B cell (primary cell): ENCODE measurements around the gene FGFR3. TPM values are rescaled to one million over a fixed set of nuclear protein-coding genes. Genes with fewer than 3 reads are reported as not detected.

Experiments used
- ATAC-seq: fragments of 200-7000 bp; cut with Tn5 transposase; one replicate; pipeline ENCODE4 v1.10.0; 2021; ENCODE audit warnings: low read depth, mild to moderate bottlenecking, moderate number of reproducible peaks, moderate library complexity
- CTCF ChIA-PET: fragments of 350-600 bp; sonication (Branson Sonifier 250); formaldehyde crosslinking; loops from one replicate; lab custom pipeline; 2021; ENCODE audit warnings: antibody characterized with exemption, inconsistent platforms; lab: Charles Lee
- POLR2A ChIA-PET: fragments of 350-600 bp; sonication (Branson Sonifier 250); formaldehyde crosslinking; loops from one replicate; lab custom pipeline; 2021; ENCODE audit warnings: antibody characterized with exemption; lab: Charles Lee
- DNase-seq: peaks from one replicate; pipeline ENCODE4 v3.0.0; 2013
- H2AFZ ChIP-seq: 2 replicates; pipeline ENCODE4 v1.6.1; 2012; ENCODE audit warnings: mild to moderate bottlenecking, low read depth, low read length; ENCODE audit not compliant: insufficient read depth, poor library complexity, severe bottlenecking
- H3K27ac ChIP-seq, 2 donors: 1 replicate in 1 of 2; 2 replicates in 1 of 2; pipeline ENCODE4 v1.5.1; 2012 to 2013; ENCODE audit warnings: low read length in 2 of 2, mild to moderate bottlenecking in 2 of 2, moderate library complexity in 1 of 2
- H3K27me3 ChIP-seq, 4 experiments: fragments of 200-600 bp in 1 of 4; sonication (generic) in 1 of 4; replicated peaks in 1 of 4; 1 replicate in 2 of 4; 2 replicates in 2 of 4; pipeline versions ENCODE4 v1.6.1 to v1.7.0; 2013 to 2016; ENCODE audit warnings: low read length in 3 of 4, mild to moderate bottlenecking in 2 of 4, mixed read lengths in 1 of 4, moderate library complexity in 1 of 4; ENCODE audit not compliant: insufficient read depth in 4 of 4, control insufficient read depth in 3 of 4; ENCODE audit errors: control extremely low read depth in 1 of 4
- H3K36me3 ChIP-seq, 2 experiments: replicated peaks in 1 of 2; 1 replicate in 1 of 2; 2 replicates in 1 of 2; pipeline versions ENCODE4 v1.6.1 to v1.7.1; 2013; ENCODE audit warnings: low read length in 1 of 2; ENCODE audit not compliant: insufficient read depth in 2 of 2, control insufficient read depth in 1 of 2; ENCODE audit errors: control extremely low read depth in 1 of 2, extremely low read depth in 1 of 2
- H3K4me1 ChIP-seq, 2 donors: fragments of 200-600 bp in 1 of 2; sonication (generic) in 1 of 2; 1 replicate in 1 of 2; 2 replicates in 1 of 2; pipeline versions ENCODE4 v1.5.1 to v1.6.1; 2013 to 2017; ENCODE audit warnings: low read length in 2 of 2; ENCODE audit not compliant: control insufficient read depth in 2 of 2, insufficient read depth in 2 of 2
- H3K4me2 ChIP-seq: replicated peaks from 2 replicates; pipeline ENCODE3; 2012; ENCODE audit warnings: mild to moderate bottlenecking, low read depth, low read length; ENCODE audit not compliant: poor library complexity, severe bottlenecking
- H3K4me3 ChIP-seq, 5 experiments: fragments of 200-600 bp in 1 of 5; sonication (generic) in 1 of 5; 1 replicate in 3 of 5; 2 replicates in 2 of 5; pipeline versions ENCODE4 v1.5.1 to v1.7.0; 2011 to 2016; ENCODE audit warnings: low read length in 4 of 5, mild to moderate bottlenecking in 4 of 5, low read depth in 2 of 5, control low read depth in 1 of 5, moderate library complexity in 1 of 5; ENCODE audit not compliant: insufficient read depth in 1 of 5; ENCODE audit errors: control extremely low read depth in 1 of 5, extremely low read depth in 1 of 5
- H3K79me2 ChIP-seq: fragments of 200-600 bp; sonication (generic); one replicate; pipeline ENCODE4 v1.6.0; 2016; ENCODE audit warnings: low read length; ENCODE audit not compliant: control insufficient read depth, insufficient read depth
- H3K9ac ChIP-seq: fragments of 200-600 bp; sonication (generic); 2 replicates; pipeline ENCODE4 v1.6.1; 2017; ENCODE audit warnings: mild to moderate bottlenecking, low read length, moderate library complexity
- H3K9me3 ChIP-seq, 3 donors: one replicate each; pipeline versions ENCODE4 v1.6.1 to v1.7.1; 2013; ENCODE audit warnings: low read length in 2 of 3; ENCODE audit not compliant: control insufficient read depth in 2 of 3, insufficient read depth in 1 of 3; ENCODE audit errors: control extremely low read depth in 1 of 3
- H4K20me1 ChIP-seq: 2 replicates; pipeline ENCODE4 v1.6.0; 2012; ENCODE audit warnings: mild to moderate bottlenecking, low read length; ENCODE audit not compliant: insufficient read depth, control insufficient read depth, poor library complexity, severe bottlenecking
- H3K27ac Mint-ChIP-seq: one replicate; pipeline ENCODE4 v1.8.0; 2021; ENCODE audit warnings: mixed read lengths
- H3K27me3 Mint-ChIP-seq: one replicate; pipeline ENCODE4 v1.8.0; 2021; ENCODE audit warnings: mixed read lengths
- H3K4me1 Mint-ChIP-seq: one replicate; pipeline ENCODE4 v1.8.0; 2021; ENCODE audit warnings: mixed read lengths
- H3K4me3 Mint-ChIP-seq: one replicate; pipeline ENCODE4 v1.8.0; 2021; ENCODE audit warnings: mixed read lengths
- H3K9me3 Mint-ChIP-seq: one replicate; pipeline ENCODE4 v1.8.0; 2022; ENCODE audit warnings: mixed read lengths; ENCODE audit not compliant: insufficient read depth
- EZH2 ChIP-seq: IDR thresholded peaks from 2 replicates; pipeline ENCODE4 v1.6.1; 2012; ENCODE audit warnings: borderline replicate concordance, low read depth, mild to moderate bottlenecking, moderate library complexity, low read length; ENCODE audit not compliant: insufficient read depth, poor library complexity, severe bottlenecking
- WGBS: methylation state at CpG from one replicate; pipeline ENCODE4 v1.1.5; 2013; ENCODE audit warnings: missing lambda C conversion rate; ENCODE audit not compliant: insufficient coverage; 5-methylcytosine and 5-hydroxymethylcytosine counted together
- intact Hi-C: fragments of 100-400 bp; cut with micrococcal nuclease; formaldehyde crosslinking; loops from one replicate; pipeline ENCODE4 v1.10.0; 2022
- polyA plus RNA-seq: library from polyadenylated mRNA; depleted of rRNA; stranded (reverse); fragments of >200 nt; gene quantifications from 2 replicates; pipeline ENCODE4 v1.2.3, GENCODE V29; 2012
- total RNA-seq, 2 donors: library from RNA; stranded (reverse); fragments of 120-200 nt in 1 of 2; gene quantifications; 1 replicate in 1 of 2; 2 replicates in 1 of 2; pipeline versions ENCODE4 v1.2.3 to v1.2.4, GENCODE V29; 2013 to 2022
- TF ChIP-seq, protein P1 (sequence below): fragments of 200-600 bp; IDR thresholded peaks from one replicate; pipeline ENCODE4 v1.8.0; 2022; ENCODE audit warnings: antibody characterized with exemption, mild to moderate bottlenecking

Gene FGFR3
- total and polyA plus RNA-seq, 2 donors (not counting 1 experiment from before 2014, with no cell fraction given): not detected

DNA sequence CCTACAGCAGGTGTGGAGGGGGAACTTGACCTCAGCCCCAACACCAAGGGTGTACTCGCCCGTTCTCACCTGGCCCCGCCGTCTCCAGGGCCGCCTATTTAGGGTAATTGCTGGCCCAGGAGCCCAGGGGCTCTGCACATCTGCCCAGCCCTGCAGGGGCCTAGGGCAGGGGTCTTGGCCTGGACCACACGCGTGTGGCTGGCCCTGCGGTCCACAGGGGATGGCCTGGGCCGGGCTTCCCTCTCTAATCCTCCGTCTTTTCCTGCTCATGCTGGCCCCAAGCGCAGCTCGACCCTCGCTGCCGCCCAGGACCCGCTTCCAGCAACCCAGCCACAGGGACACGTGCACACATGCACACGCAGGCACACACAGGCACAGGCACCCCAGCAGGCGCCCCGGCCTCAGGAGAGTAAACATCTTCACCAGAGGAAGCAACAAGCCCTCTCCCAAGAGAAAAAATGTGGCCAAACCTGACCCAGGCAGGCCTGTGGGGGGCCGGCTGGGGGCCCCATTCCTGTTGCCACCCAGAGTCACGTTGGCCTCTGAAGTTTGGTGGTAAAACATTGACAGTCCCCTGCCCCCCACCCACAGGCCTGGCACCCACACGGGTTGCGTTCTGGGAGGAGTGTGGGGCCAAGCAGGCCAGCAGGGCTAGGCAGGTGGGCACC is 24.6 kb upstream of the FGFR3 start:
- H3K9me3 Mint-ChIP-seq: no peaks in the 10 kb centered on the region
- DNase-seq: no peak
- Histone ChIP-seq H3K27me3 (peaks cover 0 to 53% (median 10%) of the 10 kb centered on the region in 4 experiments), H3K4me2 (peak overlapping the region; percentile 74), H3K27ac (no peak overlapping the region), H3K79me2 (no peaks in the 10 kb centered on the region), H3K9me3 (no peaks in the 10 kb centered on the region), H3K36me3 (no peaks in the 10 kb centered on the region), H3K4me3 (no peak overlapping the region), H4K20me1 (no peaks in the 10 kb centered on the region), H3K9ac (no peak overlapping the region), H2AFZ (no peak overlapping the region), H3K4me1 (peaks cover 32 to 33% of the 10 kb centered on the region in 2 donors)
- H3K27me3 Mint-ChIP-seq: peaks cover 16% of the 10 kb centered on the region
- peak overlapping the region; percentile 84 for H3K27ac Mint-ChIP-seq
- POLR2A ChIA-PET: interaction anchor here (0.6 kb wide), 1 partner anchor 836 kb away, joined by 3 read pairs; the partner anchor contains the start of gene TMEM175
- no peak for ATAC-seq
- peaks cover 19% of the 10 kb centered on the region for H3K4me1 Mint-ChIP-seq
- peak overlapping the region; percentile 86 for H3K4me3 Mint-ChIP-seq
- TF ChIP-seq EZH2: no peak
- TF ChIP-seq, protein P1, sequence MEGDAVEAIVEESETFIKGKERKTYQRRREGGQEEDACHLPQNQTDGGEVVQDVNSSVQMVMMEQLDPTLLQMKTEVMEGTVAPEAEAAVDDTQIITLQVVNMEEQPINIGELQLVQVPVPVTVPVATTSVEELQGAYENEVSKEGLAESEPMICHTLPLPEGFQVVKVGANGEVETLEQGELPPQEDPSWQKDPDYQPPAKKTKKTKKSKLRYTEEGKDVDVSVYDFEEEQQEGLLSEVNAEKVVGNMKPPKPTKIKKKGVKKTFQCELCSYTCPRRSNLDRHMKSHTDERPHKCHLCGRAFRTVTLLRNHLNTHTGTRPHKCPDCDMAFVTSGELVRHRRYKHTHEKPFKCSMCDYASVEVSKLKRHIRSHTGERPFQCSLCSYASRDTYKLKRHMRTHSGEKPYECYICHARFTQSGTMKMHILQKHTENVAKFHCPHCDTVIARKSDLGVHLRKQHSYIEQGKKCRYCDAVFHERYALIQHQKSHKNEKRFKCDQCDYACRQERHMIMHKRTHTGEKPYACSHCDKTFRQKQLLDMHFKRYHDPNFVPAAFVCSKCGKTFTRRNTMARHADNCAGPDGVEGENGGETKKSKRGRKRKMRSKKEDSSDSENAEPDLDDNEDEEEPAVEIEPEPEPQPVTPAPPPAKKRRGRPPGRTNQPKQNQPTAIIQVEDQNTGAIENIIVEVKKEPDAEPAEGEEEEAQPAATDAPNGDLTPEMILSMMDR: no peak
- 45% methylated on average over 23 of the region's 23 CpGs for WGBS
- CTCF ChIA-PET: interaction anchor here (1.0 to 1.2 kb wide), 4 partner anchors 21 to 131 kb away, joined by 3 to 5 read pairs (median 3); no protein-coding TSS in a partner anchor
- intact Hi-C loops: no loop called here

GRCh38 chr4:1769692-1770091 is 23.4 kb upstream of the FGFR3 start:
- TF ChIP-seq EZH2: no peak
- TF ChIP-seq, protein P1: no peak
- Mint-ChIP-seq H3K27ac (no peak overlapping the region), H3K4me1 (peaks cover 14% of the 10 kb centered on the region), H3K27me3 (peaks cover 22% of the 10 kb centered on the region), H3K9me3 (no peaks in the 10 kb centered on the region), H3K4me3 (no peak overlapping the region)
- Histone ChIP-seq H3K9me3 (no peaks in the 10 kb centered on the region), H3K79me2 (no peaks in the 10 kb centered on the region), H3K4me3 (no peak overlapping the region), H2AFZ (no peak overlapping the region), H3K27me3 (peaks cover 0 to 52% (median 8%) of the 10 kb centered on the region in 4 experiments), H3K27ac (no peak overlapping the region), H3K36me3 (no peaks in the 10 kb centered on the region), H3K4me2 (no peak overlapping the region), H3K4me1 (peaks cover 27 to 33% of the 10 kb centered on the region in 2 donors), H4K20me1 (no peaks in the 10 kb centered on the region), H3K9ac (no peak overlapping the region)
- CTCF ChIA-PET: no interaction called here
- ATAC-seq: no peak
- intact Hi-C loops: no loop called here
- no peak for DNase-seq
- 53% methylated on average over 5 of the region's 6 CpGs for WGBS
- POLR2A ChIA-PET: no interaction called here
